GM19328 (cell line): ENCODE measurements around the gene IL16.
"Not testable (repeated sequence)": the region's sequence is repeated elsewhere in the genome, so short reads cannot be mapped to it uniquely, and the experiment has no call there.

ENCODE experiments used
- ATAC-seq: cut with Tn5 transposase; IDR thresholded peaks from one replicate; pipeline ENCODE4 v1.9.1; 2021; ENCODE audit warnings: mild to moderate bottlenecking, moderate library complexity; ENCODE audit not compliant: unreplicated experiment

The IL16 gene

GRCh38 chr15:81196576-81197254, at the start of gene IL16:
TSS of gene IL16 (plus strand) at chr15:81196879. CDS start at chr15:81225400, 28,521 bp downstream.
- ATAC-seq, result no peak

GRCh38 chr15:81151389-81151788, 45.3 kb upstream of the IL16 start:
- no peak for ATAC-seq

GRCh38 chr15:81152339-81152738, 44.3 kb upstream of the IL16 start:
- ATAC-seq, result no peak

GRCh38 chr15:81152799-81153198, 43.9 kb upstream of the IL16 start:
- no peak for ATAC-seq

- no peak for ATAC-seq
Measured at GRCh38 chr15:81155375-81156218, 41.1 kb upstream of the IL16 start.

GRCh38 chr15:81156324-81156723, 40.4 kb upstream of the IL16 start:
- ATAC-seq, result no peak

GRCh38 chr15:81157195-81157938, 39.3 kb upstream of the IL16 start:
- no peak for ATAC-seq

- no peak for ATAC-seq
Measured at GRCh38 chr15:81157939-81158223, 38.8 kb upstream of the IL16 start.

- not testable (repeated sequence) for ATAC-seq
Measured at GRCh38 chr15:81158561-81158960, 38.1 kb upstream of the IL16 start.

- ATAC-seq, result no peak
Measured at GRCh38 chr15:81160312-81161159, 36.1 kb upstream of the IL16 start.

GRCh38 chr15:81161160-81161673, 35.5 kb upstream of the IL16 start:
- no peak for ATAC-seq

GRCh38 chr15:81161851-81162250, 34.8 kb upstream of the IL16 start:
- ATAC-seq, result no peak

- no peak for ATAC-seq
Measured at GRCh38 chr15:81163961-81164800, 32.5 kb upstream of the IL16 start.

- no peak for ATAC-seq
Measured at GRCh38 chr15:81165535-81165934, 31.1 kb upstream of the IL16 start.

GRCh38 chr15:81166636-81167305, 29.9 kb upstream of the IL16 start:
- ATAC-seq, result no peak

GRCh38 chr15:81168131-81168526, 28.6 kb upstream of the IL16 start:
- ATAC-seq, result no peak

GRCh38 chr15:81168644-81169043, 28.0 kb upstream of the IL16 start:
- ATAC-seq, result no peak

GRCh38 chr15:81170511-81170910, 26.2 kb upstream of the IL16 start:
- no peak for ATAC-seq

GRCh38 chr15:81171286-81171685, 25.4 kb upstream of the IL16 start:
- ATAC-seq, result no peak
